Measurements from ENCODE around the gene DDIT3.
"Not testable (repeated sequence)": the region's sequence is repeated elsewhere in the genome, so short reads cannot be mapped to it uniquely, and the experiment has no call there.

The DDIT3 gene, protein sequence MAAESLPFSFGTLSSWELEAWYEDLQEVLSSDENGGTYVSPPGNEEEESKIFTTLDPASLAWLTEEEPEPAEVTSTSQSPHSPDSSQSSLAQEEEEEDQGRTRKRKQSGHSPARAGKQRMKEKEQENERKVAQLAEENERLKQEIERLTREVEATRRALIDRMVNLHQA

GRCh38 chr12:57520053-57520818, at the start of gene DDIT3:
DDIT3 (minus strand) TSS chr12:57520514; CDS start chr12:57517406, 3,108 bp downstream.
- DNase-seq (ENCODE audit: low read depth in 1 of 2, low spot score in 1 of 2), result peak; percentile 99

GRCh38 chr12:57569858-57570257, 49.5 kb upstream of the DDIT3 start:
- DNase-seq (ENCODE audit: low read depth in 1 of 2, low spot score in 1 of 2), result no peak

GRCh38 chr12:57568838-57569237, 48.5 kb upstream of the DDIT3 start:
- DNase-seq (ENCODE audit: low read depth in 1 of 2, low spot score in 1 of 2), result no peak

GRCh38 chr12:57564178-57564740, 43.9 kb upstream of the DDIT3 start:
- DNase-seq (ENCODE audit: low read depth in 1 of 2, low spot score in 1 of 2), result no peak

DNA sequence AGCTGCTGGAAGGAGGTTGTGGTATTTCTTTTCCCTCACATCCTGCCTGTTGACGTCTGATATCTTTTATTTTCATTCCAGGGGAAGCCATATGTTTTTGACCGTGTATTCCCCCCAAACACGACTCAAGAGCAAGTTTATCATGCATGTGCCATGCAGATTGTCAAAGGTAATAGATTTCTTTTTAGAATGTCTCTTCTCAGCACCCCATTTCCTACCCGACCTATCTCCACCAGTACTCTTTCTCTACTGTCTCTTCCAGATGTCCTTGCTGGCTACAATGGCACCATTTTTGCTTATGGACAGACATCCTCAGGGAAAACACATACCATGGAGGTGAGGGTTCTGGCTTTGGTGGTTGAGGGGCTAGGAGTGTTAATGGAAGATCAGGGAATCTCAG, 43.0 kb upstream of the DDIT3 start:
- DNase-seq (ENCODE audit: low read depth in 1 of 2, low spot score in 1 of 2), result no peak

DNA sequence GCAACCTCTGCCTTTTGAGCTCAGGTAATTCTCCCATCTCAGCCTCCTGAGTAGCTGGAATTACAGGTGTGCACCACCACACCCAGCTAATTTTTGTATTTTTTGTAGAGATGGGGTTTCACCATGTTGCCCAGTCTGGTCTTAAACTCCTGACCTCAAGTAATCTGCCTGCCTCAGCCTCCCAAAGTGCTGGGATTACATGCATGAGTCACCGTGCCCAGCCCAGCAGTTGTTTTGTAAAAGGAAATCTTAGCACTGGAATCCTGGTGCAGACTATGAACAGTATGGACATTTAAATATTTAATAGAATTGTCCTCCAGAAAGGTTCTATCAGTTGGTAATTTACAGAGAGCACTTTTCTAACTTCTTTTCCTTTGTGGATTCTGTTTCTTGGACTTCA, 40.8 kb upstream of the DDIT3 start:
- not testable (repeated sequence) for DNase-seq (ENCODE audit: low read depth in 1 of 2, low spot score in 1 of 2)

- no peak for DNase-seq (ENCODE audit: low read depth in 1 of 2, low spot score in 1 of 2)
Observed at GRCh38 chr12:57560516-57560915, 40.2 kb upstream of the DDIT3 start.

DNA sequence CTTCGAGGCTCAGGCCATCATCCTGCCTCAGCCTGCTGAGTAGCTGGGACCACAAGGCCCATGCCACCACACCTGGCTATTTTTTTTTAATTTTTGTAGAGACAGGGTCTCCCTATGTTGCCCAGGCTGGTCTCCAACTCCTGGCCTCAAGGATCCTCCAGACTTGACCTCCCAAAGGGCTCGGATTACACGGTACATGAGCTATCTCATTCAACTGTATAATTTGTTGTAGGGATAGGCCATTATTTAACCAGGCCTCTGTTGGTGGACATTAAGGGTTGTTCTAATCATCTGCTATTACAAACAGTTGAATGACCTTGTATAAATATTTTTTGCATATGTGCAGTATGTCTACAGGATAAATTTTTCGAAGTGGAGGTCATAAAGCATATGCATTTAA, 38.5 kb upstream of the DDIT3 start:
- DNase-seq (ENCODE audit: low read depth in 1 of 2, low spot score in 1 of 2), result no peak

DNA sequence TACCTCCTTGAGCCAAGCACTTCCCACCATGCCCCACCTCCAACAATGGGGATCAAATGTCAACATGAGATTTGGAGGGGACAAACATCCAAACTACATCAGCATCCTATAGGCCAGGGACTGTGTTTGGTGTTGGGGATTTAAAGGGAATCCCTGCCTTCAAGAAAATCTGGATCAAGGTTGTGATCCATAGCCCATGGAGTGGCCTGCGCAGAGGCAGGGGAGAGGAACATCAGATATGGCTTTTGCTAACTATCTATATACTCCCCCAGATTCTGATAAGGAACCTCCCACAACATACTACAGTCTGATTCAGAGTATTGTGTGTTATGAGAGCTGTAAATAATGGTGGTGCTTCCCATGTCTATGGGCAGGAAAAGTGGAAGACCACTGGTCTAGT, 34.6 kb upstream of the DDIT3 start:
- no peak for DNase-seq (ENCODE audit: low read depth in 1 of 2, low spot score in 1 of 2)

DNA sequence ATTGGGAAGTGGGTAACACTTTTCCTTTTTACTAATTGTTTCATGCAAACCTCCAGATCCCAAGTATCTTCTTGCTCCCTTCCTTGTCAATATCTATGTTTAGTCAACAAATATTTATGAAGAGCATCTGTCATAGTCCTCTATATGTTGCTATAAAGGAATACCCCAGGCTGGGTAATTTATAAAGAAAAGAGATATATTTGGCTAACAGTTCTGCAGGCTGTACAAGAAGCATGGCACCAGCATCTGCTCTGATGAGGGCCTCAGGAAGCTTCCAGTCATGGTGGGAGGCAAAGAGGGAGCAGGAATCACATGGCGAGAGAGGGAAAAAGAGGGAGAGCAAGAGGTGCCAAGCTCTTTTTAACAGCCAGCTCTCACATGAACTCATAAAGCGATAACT, 34.1 kb upstream of the DDIT3 start:
- DNase-seq (ENCODE audit: low read depth in 1 of 2, low spot score in 1 of 2), result no peak

- DNase-seq (ENCODE audit: low read depth in 1 of 2, low spot score in 1 of 2), result no peak
Observed at GRCh38 chr12:57553343-57554202, 33.3 kb upstream of the DDIT3 start.

- no peak for DNase-seq (ENCODE audit: low read depth in 1 of 2, low spot score in 1 of 2)
Observed at GRCh38 chr12:57552835-57553313, 32.6 kb upstream of the DDIT3 start.

GRCh38 chr12:57552306-57552651, 32.0 kb upstream of the DDIT3 start:
- no peak for DNase-seq (ENCODE audit: low read depth in 1 of 2, low spot score in 1 of 2)

GRCh38 chr12:57551637-57552305, 31.5 kb upstream of the DDIT3 start:
- no peak for DNase-seq (ENCODE audit: low read depth in 1 of 2, low spot score in 1 of 2)

GRCh38 chr12:57550641-57551549, 30.6 kb upstream of the DDIT3 start:
- DNase-seq (ENCODE audit: low read depth in 1 of 2, low spot score in 1 of 2), result no peak

GRCh38 chr12:57549909-57550640, 29.8 kb upstream of the DDIT3 start, which contains the start of gene KIF5A:
KIF5A (plus strand) TSS chr12:57550044; CDS start chr12:57550272, 228 bp downstream.
- peak; percentile 20 to 30 for DNase-seq (ENCODE audit: low read depth in 1 of 2, low spot score in 1 of 2)

GRCh38 chr12:57549203-57549908, 29.0 kb upstream of the DDIT3 start:
- DNase-seq (ENCODE audit: low read depth in 1 of 2, low spot score in 1 of 2), result no peak

DNA sequence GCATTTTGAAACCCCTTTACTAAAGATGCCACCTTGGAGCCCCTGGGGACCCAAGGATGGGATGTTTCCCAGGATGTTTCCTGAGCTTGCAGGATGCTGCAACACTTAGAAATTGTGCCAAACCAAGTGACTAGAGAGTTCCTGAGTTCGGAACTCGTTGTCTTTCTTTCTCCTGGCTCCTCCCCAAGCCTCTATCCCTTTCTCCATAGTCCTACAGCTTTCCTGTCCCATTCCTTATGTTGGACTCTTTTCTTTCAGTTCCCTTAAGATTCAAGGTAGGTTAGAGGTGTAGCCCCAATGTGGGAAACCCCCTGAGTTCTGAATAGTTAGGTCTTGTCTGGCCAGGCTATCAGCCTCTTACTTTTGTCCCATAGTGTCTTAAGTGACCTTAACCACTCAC, 28.2 kb upstream of the DDIT3 start:
- DNase-seq (ENCODE audit: low read depth in 1 of 2, low spot score in 1 of 2), result no peak

GRCh38 chr12:57548013-57548315, 27.6 kb upstream of the DDIT3 start:
- DNase-seq (ENCODE audit: low read depth in 1 of 2, low spot score in 1 of 2), result no peak
